HG03045 (cell line): ENCODE data around the gene ZDHHC7.

ENCODE experiments used
- ATAC-seq: cut with Tn5 transposase; IDR thresholded peaks from one replicate; pipeline ENCODE4 v1.9.1; 2021; ENCODE audit warnings: mild to moderate bottlenecking, moderate library complexity; ENCODE audit not compliant: unreplicated experiment

The ZDHHC7 gene

DNA sequence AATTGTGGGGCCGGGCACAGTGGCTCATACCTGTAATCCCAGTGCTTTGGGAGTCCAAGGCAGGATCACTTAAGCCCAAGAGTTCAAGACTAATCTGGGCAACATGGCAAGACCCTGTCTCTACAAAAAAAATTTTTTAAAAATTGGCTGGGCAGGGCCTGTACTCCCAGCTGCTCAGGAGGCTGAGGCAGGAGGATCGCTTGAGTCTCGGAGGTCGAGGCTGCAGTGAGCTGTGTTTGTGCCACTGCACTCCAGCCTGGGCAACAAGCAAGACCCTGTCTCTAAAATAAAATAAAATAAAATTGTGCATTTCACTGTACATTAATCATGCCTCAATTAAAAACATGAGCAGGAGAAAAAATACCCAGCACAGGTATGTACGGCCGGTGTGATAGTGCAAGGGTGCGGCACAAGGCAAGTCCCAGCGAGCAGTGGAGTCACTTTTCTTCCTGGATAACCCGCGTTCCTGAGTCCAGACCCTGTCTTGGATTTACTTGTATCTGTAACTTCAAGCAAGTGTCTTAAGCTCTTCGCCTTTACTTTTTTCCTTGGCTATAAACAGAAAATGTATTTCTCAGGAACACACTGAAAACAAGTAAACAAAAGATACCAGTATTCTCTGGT is 11.4 kb downstream of the ZDHHC7 start:
- ATAC-seq = no peak

DNA sequence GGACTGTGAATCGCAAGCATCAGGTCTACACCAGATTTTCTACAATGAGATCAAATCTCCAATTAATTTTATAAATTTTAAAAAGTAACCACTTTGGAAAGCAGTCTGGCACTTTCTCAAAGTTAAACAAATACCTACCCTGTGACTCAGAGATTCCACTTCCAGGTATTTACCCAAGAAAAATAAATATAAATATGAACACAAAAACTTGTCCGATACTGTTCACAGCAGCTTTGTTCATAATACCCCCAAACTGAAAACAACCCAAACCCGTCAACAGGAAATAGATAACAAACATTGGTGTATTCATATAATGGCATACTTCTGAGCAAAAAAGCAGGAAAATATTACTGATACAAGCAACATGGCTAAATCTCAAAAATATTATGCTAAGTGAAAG is 12.1 kb downstream of the ZDHHC7 start:
- no peak for ATAC-seq

DNA sequence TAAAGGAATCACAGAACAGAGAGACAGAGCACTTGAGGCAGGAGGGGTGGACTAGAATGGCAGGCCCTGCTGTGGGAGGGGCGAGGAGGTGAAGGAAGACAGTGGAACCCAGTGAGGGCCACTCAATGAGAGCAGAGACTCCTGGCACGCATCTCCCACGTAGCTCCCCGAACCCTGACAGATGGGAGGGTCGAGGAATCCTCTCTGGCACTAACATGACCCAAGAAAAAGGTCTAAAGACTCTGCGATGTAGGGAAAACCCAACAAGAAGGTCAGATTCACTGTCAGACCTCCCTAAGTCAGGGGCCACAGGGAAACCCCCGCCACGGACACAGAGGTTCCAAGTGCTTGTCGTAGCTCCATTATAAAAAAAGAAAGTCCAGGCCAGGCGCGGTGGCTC is 15.0 kb downstream of the ZDHHC7 start:
- no peak for ATAC-seq

DNA sequence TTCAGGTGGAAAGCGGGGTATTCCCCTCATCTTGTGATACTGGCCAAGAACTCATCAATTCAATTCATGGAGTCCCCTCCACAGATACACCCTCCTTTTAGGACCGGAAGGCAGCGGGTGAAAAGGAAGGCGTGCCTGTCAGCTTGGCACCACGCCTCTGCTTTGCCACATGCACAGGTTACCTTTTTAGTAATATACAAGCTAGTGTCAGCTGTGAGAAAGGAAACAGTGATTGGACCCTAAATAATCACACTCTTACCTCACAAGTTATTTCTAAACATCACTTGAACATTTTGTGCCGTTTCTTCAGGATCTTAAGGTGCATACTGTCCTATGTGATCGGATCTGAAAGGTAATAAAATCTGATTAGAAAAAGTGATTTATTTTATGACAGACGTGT is 15.7 kb downstream of the ZDHHC7 start:
- no peak for ATAC-seq

DNA sequence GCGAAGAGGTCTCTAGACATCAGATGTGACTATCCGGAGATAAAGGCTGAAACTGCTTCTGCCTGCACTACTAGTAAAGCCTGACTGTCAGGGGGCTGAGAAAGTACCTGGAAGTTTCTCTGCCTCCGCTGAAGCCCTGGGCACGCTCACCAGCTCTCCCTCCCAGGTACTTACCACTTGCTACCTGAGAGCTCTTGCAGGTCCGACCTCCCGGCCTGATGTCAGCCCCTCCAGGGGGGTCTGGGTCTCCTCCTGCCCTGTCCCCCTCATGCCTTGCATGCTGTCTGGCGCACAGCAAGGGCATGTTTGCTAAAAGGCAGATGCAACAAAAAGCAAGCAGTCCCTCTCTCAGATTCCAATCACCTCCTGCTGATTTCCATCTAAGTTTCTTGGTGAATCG is 17.4 kb downstream of the ZDHHC7 start:
- ATAC-seq = no peak

DNA sequence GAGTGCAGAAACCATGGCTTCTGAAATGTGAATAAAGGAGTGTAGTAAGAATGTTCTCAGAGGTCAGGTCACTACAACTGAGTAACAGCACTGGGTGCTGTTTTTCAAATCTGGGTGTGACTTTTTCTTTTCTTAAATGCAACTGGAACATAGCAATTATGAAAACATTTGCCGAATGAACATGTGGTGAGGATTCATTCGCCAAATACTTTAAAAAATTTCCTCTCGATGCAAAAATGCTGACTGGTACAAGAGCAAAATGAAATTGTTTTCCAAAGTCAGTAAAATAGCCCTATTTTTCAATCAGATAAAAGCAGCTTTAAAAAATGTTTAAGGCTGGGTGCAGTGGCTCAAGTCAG is 18.6 kb downstream of the ZDHHC7 start:
- ATAC-seq = no peak

DNA sequence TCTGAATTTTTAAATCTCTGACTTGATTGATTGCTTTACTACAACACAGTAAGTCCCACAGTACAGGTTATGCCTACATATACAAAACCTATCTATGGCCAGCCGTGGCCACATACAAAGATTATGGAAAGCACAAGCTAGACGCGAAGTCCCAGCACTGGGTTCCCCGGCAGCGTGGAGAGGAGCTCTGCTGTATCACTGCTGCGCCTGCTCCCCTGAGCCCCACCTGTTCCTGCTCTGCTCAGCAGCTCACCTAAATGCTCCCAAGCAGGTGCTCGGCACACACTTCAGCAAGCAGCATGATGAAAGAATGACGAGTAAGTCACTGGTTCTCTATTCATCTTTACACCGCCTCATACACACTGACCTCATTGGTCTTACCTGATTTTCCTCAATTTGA is 20.6 kb downstream of the ZDHHC7 start:
- ATAC-seq = no peak

GRCh38 chr16:84989749-84990620 is 21.4 kb downstream of the ZDHHC7 start:
- no peak for ATAC-seq

- ATAC-seq = no peak
These were observed 22.8 kb downstream of the ZDHHC7 start for GRCh38 chr16:84988328-84989080.

- no peak for ATAC-seq
These were observed 24.5 kb downstream of the ZDHHC7 start for GRCh38 chr16:84986879-84987278.

- no peak for ATAC-seq
These were observed 25.2 kb downstream of the ZDHHC7 start for GRCh38 chr16:84986102-84986501.

DNA sequence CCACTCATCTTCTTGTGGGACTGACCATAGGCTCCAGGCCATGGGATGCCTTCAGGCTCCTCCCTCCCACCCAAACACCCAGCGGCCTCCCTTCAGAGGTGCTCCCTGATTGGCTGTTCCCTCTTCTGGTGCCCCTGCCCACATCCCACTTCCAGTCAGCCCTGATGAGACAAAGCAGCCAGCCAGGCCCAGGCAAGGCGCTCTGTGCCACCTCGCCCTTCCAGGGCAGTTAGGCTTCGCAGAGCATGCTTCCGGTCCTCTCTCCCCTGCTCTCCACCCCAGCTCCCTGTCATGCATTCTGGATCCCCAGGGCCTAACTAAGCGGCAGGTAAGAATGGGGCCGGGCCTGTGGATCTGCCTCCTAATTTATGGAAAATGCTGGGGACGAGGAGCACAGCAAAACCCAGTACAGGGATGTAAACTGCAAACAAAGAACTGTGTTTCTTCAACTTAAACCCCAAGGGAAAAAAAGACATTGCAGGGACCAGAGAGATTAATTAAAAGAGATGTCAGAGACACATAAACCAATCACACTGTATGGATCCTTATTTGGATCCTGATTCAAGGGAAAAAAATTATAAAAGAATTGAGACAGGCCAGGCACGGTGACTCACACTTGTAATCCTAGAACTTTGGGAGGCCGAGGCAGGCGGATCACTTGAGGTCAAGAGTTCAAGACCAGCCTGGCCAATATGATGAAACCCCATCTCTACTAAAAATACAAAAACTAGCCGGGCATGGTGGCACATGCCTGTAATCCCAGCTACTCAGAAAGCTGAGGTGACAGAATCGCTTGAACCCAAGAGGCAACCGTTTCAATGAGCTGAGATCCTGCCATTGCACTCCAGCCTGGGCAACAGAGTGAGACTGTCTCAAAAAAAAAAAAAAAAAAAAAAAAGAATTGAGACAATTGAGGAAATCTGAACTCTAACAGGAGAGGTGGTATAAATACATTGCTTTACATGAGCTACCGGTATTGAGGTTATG is 26.0 kb downstream of the ZDHHC7 start:
- no peak for ATAC-seq

GRCh38 chr16:84982434-84982833 is 28.9 kb downstream of the ZDHHC7 start:
- no peak for ATAC-seq

DNA sequence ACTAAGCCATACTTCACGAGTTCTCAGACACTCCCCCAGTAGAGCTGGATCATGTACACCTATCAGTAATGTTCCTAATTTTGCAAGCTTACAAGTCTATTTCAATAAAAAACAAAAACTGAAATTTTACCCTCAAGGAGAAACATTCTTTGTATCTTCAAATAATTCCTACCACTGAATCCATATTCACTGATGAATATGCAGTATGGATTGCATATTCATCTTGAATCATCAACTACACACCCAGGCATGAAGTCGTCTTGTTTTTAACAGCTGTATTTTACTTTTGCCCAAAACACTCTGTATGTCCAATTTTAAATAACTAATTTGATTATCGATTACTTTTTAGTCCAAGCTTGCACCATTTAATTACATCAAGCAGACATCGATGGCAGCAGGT is 31.8 kb downstream of the ZDHHC7 start:
- ATAC-seq = no peak

DNA sequence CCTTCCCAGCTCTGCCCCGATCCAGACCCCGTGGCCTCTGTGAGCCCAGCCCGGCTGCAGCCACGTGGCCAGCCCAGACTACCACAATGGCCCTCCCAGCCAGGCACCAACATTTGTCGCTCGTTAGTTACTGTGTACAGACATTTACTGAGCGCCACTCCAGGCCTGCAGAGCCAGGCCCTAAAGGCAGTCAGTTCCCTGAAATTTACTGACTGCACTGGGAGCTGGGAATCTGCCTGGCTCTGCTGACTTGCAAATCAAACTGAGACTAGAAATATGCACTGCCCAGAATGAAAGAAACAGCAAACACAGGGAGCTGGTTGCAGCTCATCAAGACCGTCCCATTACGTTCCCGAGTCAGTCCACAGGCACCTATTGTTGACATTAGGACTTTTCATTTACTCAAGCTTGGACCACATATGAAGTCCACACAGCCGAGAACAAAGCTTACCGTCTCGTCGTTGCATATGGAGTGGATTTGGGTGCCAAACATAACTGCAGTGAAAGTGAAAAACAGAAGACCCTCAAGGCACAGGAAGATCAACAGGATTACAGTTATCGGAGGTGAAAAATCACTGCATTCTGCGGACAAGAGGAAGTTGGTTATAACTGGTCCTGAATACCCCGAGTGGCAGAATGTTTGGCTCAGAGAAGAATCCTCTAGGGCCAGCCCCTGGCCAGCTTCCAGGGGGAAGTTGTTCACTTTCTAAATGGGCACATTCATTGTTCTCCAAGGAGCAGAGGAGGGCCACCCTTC is 34.5 kb downstream of the ZDHHC7 start:
- ATAC-seq = no peak

GRCh38 chr16:84975522-84975921 is 35.8 kb downstream of the ZDHHC7 start:
- ATAC-seq = no peak

- no peak for ATAC-seq
These were observed 36.3 kb downstream of the ZDHHC7 start for GRCh38 chr16:84975066-84975465.

DNA sequence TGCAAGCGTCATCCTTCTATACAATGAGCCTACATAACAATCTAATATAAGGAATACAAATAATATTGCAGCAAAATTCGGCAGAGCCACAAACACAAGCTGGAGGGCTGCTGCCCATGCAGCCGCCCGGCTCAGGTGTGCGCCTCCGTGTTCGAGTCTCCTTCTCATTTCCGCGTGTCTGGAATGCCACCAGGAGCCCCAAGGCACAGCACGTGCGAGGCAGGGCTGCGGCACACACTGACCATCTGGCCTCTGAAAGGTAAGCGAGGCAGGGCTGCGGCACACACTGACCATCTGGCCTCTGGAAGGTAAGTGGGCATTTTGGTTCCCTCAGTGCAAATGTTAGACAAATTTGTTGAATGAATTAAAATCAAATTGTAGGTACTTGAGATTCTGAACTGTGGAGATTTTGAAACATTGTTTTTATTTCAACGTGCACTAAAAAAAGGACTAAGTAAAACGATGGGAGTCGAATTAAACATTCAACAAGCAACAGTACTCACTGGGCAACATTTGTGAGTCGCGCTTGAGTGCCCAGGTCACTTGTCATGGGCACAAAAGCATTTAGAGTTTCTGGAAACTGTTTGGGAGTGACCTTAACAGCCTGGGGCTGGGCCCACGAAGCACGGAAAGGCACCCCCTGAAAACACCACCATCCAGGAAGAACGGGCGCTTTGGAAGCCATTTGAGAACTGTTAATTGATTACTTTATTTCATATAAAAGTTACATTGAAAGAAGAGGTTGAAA is 37.4 kb downstream of the ZDHHC7 start:
- ATAC-seq = no peak

GRCh38 chr16:84973236-84973635 is 38.1 kb downstream of the ZDHHC7 start:
- no peak for ATAC-seq
